ENCODE measurements around the gene PLA2G3.

DNA sequence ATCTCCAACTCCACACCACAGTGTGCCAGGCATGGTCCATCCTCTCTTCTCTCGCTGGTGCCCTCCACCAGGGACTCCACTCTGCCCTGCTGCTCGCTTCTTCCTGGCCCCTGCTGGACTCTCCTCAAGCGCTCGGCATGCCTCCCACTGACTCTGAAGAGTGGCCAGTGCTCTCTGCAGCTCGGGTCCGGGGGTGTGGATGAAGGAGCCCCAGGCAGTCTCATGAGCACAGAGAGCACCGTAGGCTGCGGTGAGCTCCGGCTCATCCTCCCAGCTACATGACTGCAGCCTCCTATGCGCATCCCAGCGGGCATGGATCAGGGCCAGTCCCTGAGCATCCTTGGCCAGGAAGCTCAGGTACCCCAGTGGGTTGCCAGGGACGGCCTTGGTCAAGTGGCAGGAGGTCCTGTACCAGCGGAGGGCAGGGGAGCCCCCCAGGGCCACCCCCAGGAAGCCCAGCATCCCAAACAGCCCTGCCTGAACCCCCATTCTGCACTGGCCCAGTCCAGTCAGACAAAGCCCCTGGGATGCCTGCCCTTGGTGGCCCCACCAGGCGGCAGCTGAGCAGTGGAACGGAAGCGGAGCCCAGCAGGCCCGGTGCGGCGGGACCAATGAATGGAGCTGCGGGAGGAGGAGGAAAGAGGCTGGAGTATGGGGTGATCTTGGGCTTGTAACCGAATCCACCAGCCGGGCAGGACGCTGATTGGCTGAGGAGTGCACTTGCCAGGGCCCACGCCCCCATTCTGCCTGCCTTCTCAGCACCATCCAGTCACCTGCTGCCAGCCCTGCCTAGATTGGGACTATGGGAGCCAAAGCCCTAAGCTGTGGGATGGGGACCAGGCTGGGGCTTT is at the start of gene PLA2G3:
- TF ChIP-seq, protein P1, sequence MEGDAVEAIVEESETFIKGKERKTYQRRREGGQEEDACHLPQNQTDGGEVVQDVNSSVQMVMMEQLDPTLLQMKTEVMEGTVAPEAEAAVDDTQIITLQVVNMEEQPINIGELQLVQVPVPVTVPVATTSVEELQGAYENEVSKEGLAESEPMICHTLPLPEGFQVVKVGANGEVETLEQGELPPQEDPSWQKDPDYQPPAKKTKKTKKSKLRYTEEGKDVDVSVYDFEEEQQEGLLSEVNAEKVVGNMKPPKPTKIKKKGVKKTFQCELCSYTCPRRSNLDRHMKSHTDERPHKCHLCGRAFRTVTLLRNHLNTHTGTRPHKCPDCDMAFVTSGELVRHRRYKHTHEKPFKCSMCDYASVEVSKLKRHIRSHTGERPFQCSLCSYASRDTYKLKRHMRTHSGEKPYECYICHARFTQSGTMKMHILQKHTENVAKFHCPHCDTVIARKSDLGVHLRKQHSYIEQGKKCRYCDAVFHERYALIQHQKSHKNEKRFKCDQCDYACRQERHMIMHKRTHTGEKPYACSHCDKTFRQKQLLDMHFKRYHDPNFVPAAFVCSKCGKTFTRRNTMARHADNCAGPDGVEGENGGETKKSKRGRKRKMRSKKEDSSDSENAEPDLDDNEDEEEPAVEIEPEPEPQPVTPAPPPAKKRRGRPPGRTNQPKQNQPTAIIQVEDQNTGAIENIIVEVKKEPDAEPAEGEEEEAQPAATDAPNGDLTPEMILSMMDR (conservative IDR thresholded peaks at IDR 0.05; ENCODE audit: low read length), result no peak
- no peak for TF ChIP-seq EZH2phosphoT487 (IDR thresholded peaks at IDR 0.05; ENCODE audit: borderline replicate concordance)
